Prostate gland (tissue), 2 donors: ENCODE results near the gene CANX. TPM values are rescaled to one million over a fixed set of nuclear protein-coding genes. Genes with fewer than 3 reads are reported as not detected.

Experiments
- DNase-seq: peaks from one replicate; pipeline ENCODE4 v3.0.0-alpha.2; 2019; ENCODE audit warnings: low spot score
- H3K27ac ChIP-seq, 2 donors: fragments of 200-600 bp; sonication (generic); 2 replicates each; pipeline ENCODE4 v1.5.1; 2017 to 2019
- H3K27me3 ChIP-seq: fragments of 200-600 bp; sonication (generic); replicated peaks from 2 replicates; pipeline ENCODE4 v1.5.1; 2019; ENCODE audit not compliant: insufficient read depth
- H3K36me3 ChIP-seq, 2 donors: fragments of 200-600 bp; sonication (generic); 1 replicate in 1 of 2; 2 replicates in 1 of 2; pipeline versions ENCODE4 v1.5.1 to v1.8.1; 2017 to 2019
- H3K4me1 ChIP-seq: fragments of 200-600 bp; sonication (generic); replicated peaks from 2 replicates; pipeline ENCODE4 v1.5.1; 2019
- H3K4me3 ChIP-seq, 2 donors: fragments of 200-600 bp; sonication (generic); 2 replicates each; pipeline ENCODE4 v1.5.1; 2017 to 2019
- H3K9me3 ChIP-seq: fragments of 200-600 bp; sonication (generic); 2 replicates; pipeline ENCODE4 v1.5.1; 2017
- POLR2A ChIP-seq: fragments of 450-650 bp; IDR thresholded peaks from one replicate; pipeline ENCODE4 v1.6.1; 2016; ENCODE audit warnings: antibody characterized with exemption, mild to moderate bottlenecking
- POLR2AphosphoS5 ChIP-seq: sonication (generic); formaldehyde crosslinking; IDR thresholded peaks from one replicate; pipeline ENCODE4 v1.6.1; 2017; ENCODE audit warnings: antibody characterized with exemption
- WGBS: methylation state at CpG from one replicate; pipeline ENCODE4 v1.1.5; 2018; 5-methylcytosine and 5-hydroxymethylcytosine counted together
- intact Hi-C: fragments of 100-400 bp; cut with DNase I; formaldehyde crosslinking; loops from one replicate; pipeline ENCODE4 v1.14.2; 2022
- total RNA-seq, 2 donors: library from RNA; depleted of rRNA; stranded (reverse); fragments of >200 nt; gene quantifications; one replicate each; pipeline ENCODE4 v1.1.0, GENCODE V29; 2016
- TF ChIP-seq, protein P1 (sequence below), 4 experiments: fragments of 200-600 bp in 2 of 4; fragments of 450-650 bp in 2 of 4; sonication (generic) in 2 of 4; IDR thresholded peaks; 1 replicate in 3 of 4; 2 replicates in 1 of 4; pipeline ENCODE4 v1.5.1; 2016 to 2019; ENCODE audit warnings: antibody characterized with exemption in 4 of 4, mild to moderate bottlenecking in 2 of 4, moderate library complexity in 2 of 4

Gene CANX
- total RNA-seq, 2 donors from 2014 or later: 341 to 468 TPM

DNA sequence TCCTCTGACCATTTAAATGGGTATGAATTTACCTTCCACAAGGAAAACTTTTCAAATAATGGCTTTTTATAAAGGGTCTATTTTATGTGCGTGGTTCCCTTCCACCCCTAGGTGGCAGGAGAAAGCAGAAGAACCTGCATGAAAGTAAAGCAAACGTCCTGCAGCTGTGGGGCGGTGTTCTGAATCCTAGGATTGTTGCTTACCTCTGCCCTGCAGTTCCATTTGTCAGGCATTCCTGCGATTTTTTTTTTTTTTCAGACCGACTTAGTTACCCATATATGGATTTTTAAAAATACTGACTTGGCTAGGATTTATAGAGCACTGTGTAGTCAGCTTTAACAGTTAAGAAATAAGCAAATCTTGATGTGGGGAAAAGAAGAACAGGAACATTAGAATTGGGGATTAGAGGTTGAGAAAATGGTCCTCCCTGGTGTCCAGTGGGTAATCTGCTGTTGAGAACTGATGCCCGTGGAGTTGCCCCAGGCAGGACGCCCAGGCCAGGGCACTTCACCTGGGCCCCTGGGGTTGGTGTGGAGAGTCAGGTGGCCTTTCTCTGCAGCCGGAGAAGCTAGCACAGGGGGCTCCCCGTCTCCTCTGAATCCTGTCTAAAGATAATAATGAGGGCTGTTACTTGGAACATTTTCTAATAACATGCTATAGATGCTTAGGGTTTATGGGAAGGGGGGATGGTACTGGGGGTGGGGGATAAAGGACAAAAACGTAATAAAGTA lies 64.6 kb downstream of the CANX start:
- Histone ChIP-seq H3K4me1 (peaks cover 6% of the 10 kb centered on the region), H3K27ac (peak overlapping the region in 1 of 2 donors; percentile 15), H3K9me3 (no peaks in the 10 kb centered on the region), H3K27me3 (no peaks in the 10 kb centered on the region), H3K36me3 (peaks cover 0 to 6% of the 10 kb centered on the region in 2 donors), H3K4me3 (no peak overlapping the region)
- TF ChIP-seq POLR2AphosphoS5 (peak; percentile 78), POLR2A (no peak)
- TF ChIP-seq, protein P1, sequence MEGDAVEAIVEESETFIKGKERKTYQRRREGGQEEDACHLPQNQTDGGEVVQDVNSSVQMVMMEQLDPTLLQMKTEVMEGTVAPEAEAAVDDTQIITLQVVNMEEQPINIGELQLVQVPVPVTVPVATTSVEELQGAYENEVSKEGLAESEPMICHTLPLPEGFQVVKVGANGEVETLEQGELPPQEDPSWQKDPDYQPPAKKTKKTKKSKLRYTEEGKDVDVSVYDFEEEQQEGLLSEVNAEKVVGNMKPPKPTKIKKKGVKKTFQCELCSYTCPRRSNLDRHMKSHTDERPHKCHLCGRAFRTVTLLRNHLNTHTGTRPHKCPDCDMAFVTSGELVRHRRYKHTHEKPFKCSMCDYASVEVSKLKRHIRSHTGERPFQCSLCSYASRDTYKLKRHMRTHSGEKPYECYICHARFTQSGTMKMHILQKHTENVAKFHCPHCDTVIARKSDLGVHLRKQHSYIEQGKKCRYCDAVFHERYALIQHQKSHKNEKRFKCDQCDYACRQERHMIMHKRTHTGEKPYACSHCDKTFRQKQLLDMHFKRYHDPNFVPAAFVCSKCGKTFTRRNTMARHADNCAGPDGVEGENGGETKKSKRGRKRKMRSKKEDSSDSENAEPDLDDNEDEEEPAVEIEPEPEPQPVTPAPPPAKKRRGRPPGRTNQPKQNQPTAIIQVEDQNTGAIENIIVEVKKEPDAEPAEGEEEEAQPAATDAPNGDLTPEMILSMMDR (IDR thresholded peaks at IDR 0.05): peak; percentile 56 to 88 (median 83)
- peak; percentile 67 for DNase-seq
- WGBS: 23% methylated on average over 10 of the region's 10 CpGs
- intact Hi-C loops: loop anchor here (5.0 kb wide), 1 partner anchor 34 kb away; no protein-coding TSS in a partner anchor

DNA sequence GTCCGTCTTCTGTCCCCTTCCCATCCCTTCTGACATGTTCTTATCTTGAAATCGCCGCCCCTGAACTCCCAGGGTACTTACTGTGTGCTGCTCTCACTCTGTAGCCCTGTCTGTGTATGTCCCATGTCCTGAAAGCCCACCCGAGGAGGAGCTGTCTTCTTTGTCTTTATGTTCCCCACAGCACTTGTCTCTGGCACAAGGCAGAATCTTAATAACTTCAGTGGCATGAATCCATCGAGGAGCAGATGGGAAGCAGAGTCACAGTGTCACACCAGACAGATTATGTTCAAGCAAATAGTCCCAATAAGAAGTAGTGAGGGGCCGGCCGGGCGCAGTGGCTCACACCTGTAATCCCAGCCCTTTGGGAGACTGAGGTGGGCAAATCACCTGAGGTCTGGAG lies 65.3 kb downstream of the CANX start:
- intact Hi-C loops: loop anchor here (5.0 kb wide), 1 partner anchor 33 kb away; no protein-coding TSS in a partner anchor
- Histone ChIP-seq H3K9me3 (no peaks in the 10 kb centered on the region), H3K27me3 (no peaks in the 10 kb centered on the region), H3K4me3 (no peak overlapping the region), H3K4me1 (peaks cover 6% of the 10 kb centered on the region), H3K27ac (peak overlapping the region in 1 of 2 donors; percentile 15), H3K36me3 (peaks cover 0 to 10% of the 10 kb centered on the region in 2 donors)
- TF ChIP-seq POLR2AphosphoS5 (no peak), POLR2A (no peak)
- TF ChIP-seq, protein P1 (IDR thresholded peaks at IDR 0.05): no peak
- 65% methylated on average over 8 of the region's 8 CpGs for WGBS
- DNase-seq: no peak

DNA sequence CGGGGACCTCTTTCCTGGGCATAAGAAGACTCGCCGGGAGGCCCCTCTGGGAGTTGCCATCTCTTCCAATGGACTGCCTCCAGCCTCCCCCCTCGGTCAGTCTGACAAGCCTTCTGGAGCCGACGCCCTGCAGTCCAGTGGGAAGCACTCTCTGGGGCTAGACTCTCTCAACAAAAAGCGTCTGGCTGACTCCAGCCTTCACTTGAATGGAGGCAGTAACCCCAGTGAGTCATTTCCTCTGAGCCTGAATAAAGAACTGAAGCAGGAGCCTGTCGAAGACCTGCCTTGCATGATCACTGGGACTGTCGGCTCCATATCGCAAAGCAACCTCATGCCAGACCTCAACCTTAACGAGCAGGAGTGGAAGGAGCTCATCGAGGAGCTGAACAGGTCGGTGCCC lies 66.6 kb downstream of the CANX start:
- Histone ChIP-seq H3K9me3 (no peaks in the 10 kb centered on the region), H3K4me1 (peaks cover 6% of the 10 kb centered on the region), H3K27me3 (no peaks in the 10 kb centered on the region), H3K27ac (no peak overlapping the region), H3K4me3 (no peak overlapping the region), H3K36me3 (peaks cover 7 to 13% of the 10 kb centered on the region in 2 donors)
- no peak for TF ChIP-seq POLR2AphosphoS5
- TF ChIP-seq, protein P1 (IDR thresholded peaks at IDR 0.05): no peak
- WGBS: 69% methylated on average over 13 of the region's 13 CpGs
- intact Hi-C loops: no loop called here
- DNase-seq: no peak

DNA sequence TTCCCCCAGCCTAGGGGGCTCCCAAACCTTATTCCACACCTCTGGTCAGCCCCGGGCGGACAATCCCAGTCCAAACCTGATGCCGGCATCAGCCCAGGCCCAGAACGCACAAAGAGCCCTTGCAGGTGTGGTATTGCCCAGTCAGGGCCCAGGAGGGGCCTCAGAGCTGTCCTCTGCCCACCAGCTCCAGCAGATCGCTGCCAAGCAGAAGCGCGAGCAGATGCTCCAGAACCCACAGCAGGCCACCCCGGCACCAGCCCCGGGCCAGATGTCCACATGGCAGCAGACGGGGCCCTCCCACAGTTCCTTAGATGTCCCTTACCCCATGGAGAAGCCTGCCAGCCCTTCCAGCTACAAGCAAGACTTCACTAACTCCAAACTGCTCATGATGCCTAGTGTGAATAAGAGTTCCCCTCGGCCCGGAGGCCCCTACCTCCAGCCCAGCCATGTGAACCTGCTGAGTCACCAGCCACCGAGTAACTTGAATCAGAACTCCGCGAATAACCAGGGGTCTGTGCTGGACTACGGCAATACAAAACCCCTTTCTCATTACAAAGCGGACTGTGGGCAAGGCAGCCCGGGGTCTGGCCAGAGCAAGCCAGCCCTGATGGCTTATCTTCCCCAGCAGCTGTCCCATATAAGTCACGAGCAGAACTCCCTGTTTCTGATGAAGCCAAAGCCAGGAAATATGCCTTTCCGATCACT lies 67.4 kb downstream of the CANX start:
- H3K36me3 ChIP-seq: peaks cover 7 to 16% of the 10 kb centered on the region in 2 donors
- intact Hi-C loops: no loop called here
- H3K4me3 ChIP-seq: no peak overlapping the region
- TF ChIP-seq POLR2A (no peak), POLR2AphosphoS5 (no peak)
- TF ChIP-seq, protein P1 (IDR thresholded peaks at IDR 0.05): no peak
- no peaks in the 10 kb centered on the region for H3K9me3 ChIP-seq
- peaks cover 6% of the 10 kb centered on the region for H3K4me1 ChIP-seq
- H3K27ac ChIP-seq: no peak overlapping the region
- no peaks in the 10 kb centered on the region for H3K27me3 ChIP-seq
- 78% methylated on average over 18 of the region's 20 CpGs for WGBS
- no peak for DNase-seq
